ENCODE measurements around the gene SLC8A2. TPM values are rescaled to one million over a fixed set of nuclear protein-coding genes. Genes with fewer than 3 reads are reported as not detected.

SLC8A2 gene
- total RNA-seq, 2 donors from 2014 or later, result 2.5 to 3.6 TPM

GRCh38 chr19:47485210-47485609 is 13.5 kb upstream of the SLC8A2 start:
- H3K27me3 ChIP-seq (ENCODE audit: control insufficient read depth, insufficient read depth, low read length, poor library complexity, severe bottlenecking), result no peaks in the 10 kb centered on the region
- H3K27ac Mint-ChIP-seq, result no peak overlapping the region
- WGBS, 2 experiments (ENCODE audit: insufficient coverage in 1 of 2, insufficient read length in 1 of 2), result 90 to 93% methylated on average over 6 of the region's 6 CpGs
- H3K27ac ChIP-seq (ENCODE audit: low read depth, low read length), result no peak overlapping the region
- DNase-seq, result no peak
- peaks cover 10% of the 10 kb centered on the region for H3K4me1 Mint-ChIP-seq
- peak overlapping the region; percentile 89 for H3K4me3 Mint-ChIP-seq
- H3K36me3 ChIP-seq (ENCODE audit: control insufficient read depth, insufficient read depth, low read length), result peaks cover 21% of the 10 kb centered on the region
- no peaks in the 10 kb centered on the region for H3K9me3 ChIP-seq (ENCODE audit: control insufficient read depth, low read length)
- peaks cover 15% of the 10 kb centered on the region for H3K27me3 Mint-ChIP-seq (ENCODE audit: insufficient read depth)
- H3K9me3 Mint-ChIP-seq, result no peaks in the 10 kb centered on the region
- no peak overlapping the region for H3K9ac ChIP-seq (ENCODE audit: extremely low read depth, low read length, poor library complexity, severe bottlenecking)
- H3K4me3 ChIP-seq (ENCODE audit: low read length), result no peak overlapping the region
- no peaks in the 10 kb centered on the region for H3K4me1 ChIP-seq (ENCODE audit: control insufficient read depth, insufficient read depth, low read length)
- peaks cover 15% of the 10 kb centered on the region for H3K36me3 Mint-ChIP-seq (ENCODE audit: low read depth)
- no peak for TF ChIP-seq CTCF (conservative IDR thresholded peaks at IDR 0.05)

GRCh38 chr19:47483800-47484690 is 12.4 kb upstream of the SLC8A2 start, which contains the start of gene KPTN:
Gene KPTN (minus strand): TSS chr19:47484219. CDS start chr19:47484160, 59 bp downstream.
- H3K36me3 Mint-ChIP-seq (ENCODE audit: low read depth), result peaks cover 5% of the 10 kb centered on the region
- peak within 1 kb of the TSS; percentile 89 for H3K4me3 Mint-ChIP-seq
- H3K27ac Mint-ChIP-seq, result peak within 1 kb of the TSS; percentile 99
- 2 to 5% methylated on average over 25 to 54 of the region's 57 CpGs for WGBS, 2 experiments (ENCODE audit: insufficient coverage in 1 of 2, insufficient read length in 1 of 2)
- peak within 1 kb of the TSS; percentile 96 for H3K4me3 ChIP-seq (ENCODE audit: low read length)
- peaks cover 10% of the 10 kb centered on the region for H3K4me1 Mint-ChIP-seq
- no peaks in the 10 kb centered on the region for H3K27me3 ChIP-seq (ENCODE audit: control insufficient read depth, insufficient read depth, low read length, poor library complexity, severe bottlenecking)
- peak within 1 kb of the TSS; percentile 93 for H3K27ac ChIP-seq (ENCODE audit: low read depth, low read length)
- H3K9ac ChIP-seq (ENCODE audit: extremely low read depth, low read length, poor library complexity, severe bottlenecking), result peak within 1 kb of the TSS; percentile 88
- H3K27me3 Mint-ChIP-seq (ENCODE audit: insufficient read depth), result peaks cover 19% of the 10 kb centered on the region
- H3K9me3 Mint-ChIP-seq, result no peaks in the 10 kb centered on the region
- peak; percentile 96 for DNase-seq
- H3K9me3 ChIP-seq (ENCODE audit: control insufficient read depth, low read length), result no peaks in the 10 kb centered on the region
- H3K4me1 ChIP-seq (ENCODE audit: control insufficient read depth, insufficient read depth, low read length), result no peaks in the 10 kb centered on the region
- peaks cover 11% of the 10 kb centered on the region for H3K36me3 ChIP-seq (ENCODE audit: control insufficient read depth, insufficient read depth, low read length)
- peak; percentile 97 for TF ChIP-seq CTCF (conservative IDR thresholded peaks at IDR 0.05)

- H3K27ac ChIP-seq (ENCODE audit: low read depth, low read length), result no peak overlapping the region
- peak overlapping the region; percentile 96 for H3K4me3 ChIP-seq (ENCODE audit: low read length)
- H3K9ac ChIP-seq (ENCODE audit: extremely low read depth, low read length, poor library complexity, severe bottlenecking), result no peak overlapping the region
- no peak overlapping the region for H3K27ac Mint-ChIP-seq
- WGBS, 2 experiments (ENCODE audit: insufficient coverage in 1 of 2, insufficient read length in 1 of 2), result 85 to 91% methylated on average over 5 to 15 of the region's 15 CpGs
- peak overlapping the region; percentile 89 for H3K4me3 Mint-ChIP-seq
- H3K36me3 Mint-ChIP-seq (ENCODE audit: low read depth), result peaks cover 5% of the 10 kb centered on the region
- peaks cover 8% of the 10 kb centered on the region for H3K36me3 ChIP-seq (ENCODE audit: control insufficient read depth, insufficient read depth, low read length)
- H3K27me3 Mint-ChIP-seq (ENCODE audit: insufficient read depth), result peaks cover 19% of the 10 kb centered on the region
- H3K4me1 Mint-ChIP-seq, result peaks cover 10% of the 10 kb centered on the region
- no peaks in the 10 kb centered on the region for H3K9me3 Mint-ChIP-seq
- H3K4me1 ChIP-seq (ENCODE audit: control insufficient read depth, insufficient read depth, low read length), result no peaks in the 10 kb centered on the region
- H3K27me3 ChIP-seq (ENCODE audit: control insufficient read depth, insufficient read depth, low read length, poor library complexity, severe bottlenecking), result no peaks in the 10 kb centered on the region
- TF ChIP-seq CTCF (conservative IDR thresholded peaks at IDR 0.05), result no peak
- DNase-seq, result no peak
- no peaks in the 10 kb centered on the region for H3K9me3 ChIP-seq (ENCODE audit: control insufficient read depth, low read length)
Observed at GRCh38 chr19:47483200-47483599, 11.5 kb upstream of the SLC8A2 start.

All from endodermal cell (in vitro differentiated cells).